PC-3 (cell line): Measurements from ENCODE around the gene LRIT1.

Experiments
- EZH2 ChIP-seq: fragments of 300-600 bp; sonication (generic); IDR thresholded peaks from one replicate; pipeline ENCODE4 v1.6.1; 2017; ENCODE audit warnings: antibody characterized with exemption, mild to moderate bottlenecking, low read length; ENCODE audit not compliant: unreplicated experiment
- EZH2phosphoT487 ChIP-seq: fragments of 300-600 bp; sonication (generic); IDR thresholded peaks from 2 replicates; pipeline ENCODE4 v1.6.1; 2018; ENCODE audit warnings: mild to moderate bottlenecking, antibody characterized with exemption, low read length, borderline replicate concordance
- TF ChIP-seq, protein P1 (sequence below): fragments of 300-600 bp; sonication (generic); conservative IDR thresholded peaks from 2 replicates; pipeline ENCODE4 v1.5.1; 2017; ENCODE audit warnings: antibody characterized with exemption, low read depth, mild to moderate bottlenecking, low read length

DNA sequence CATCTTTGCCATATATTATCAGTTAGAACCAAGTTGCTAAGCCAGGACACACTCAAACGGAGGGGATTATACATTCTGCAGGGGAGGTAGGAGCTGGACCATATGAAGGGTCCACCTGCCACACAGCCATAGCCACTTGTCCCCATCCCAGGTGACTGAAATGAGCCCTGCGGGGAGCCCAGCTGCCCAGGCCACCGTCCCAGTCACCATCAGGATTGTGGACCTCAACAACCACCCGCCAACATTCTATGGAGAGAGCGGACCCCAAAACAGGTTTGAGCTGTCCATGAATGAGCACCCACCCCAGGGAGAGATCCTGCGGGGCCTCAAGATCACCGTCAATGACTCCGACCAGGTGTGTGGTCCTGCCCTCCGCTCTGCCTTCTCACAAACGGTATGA lies 33.3 kb downstream of the LRIT1 start:
- TF ChIP-seq, protein P1, sequence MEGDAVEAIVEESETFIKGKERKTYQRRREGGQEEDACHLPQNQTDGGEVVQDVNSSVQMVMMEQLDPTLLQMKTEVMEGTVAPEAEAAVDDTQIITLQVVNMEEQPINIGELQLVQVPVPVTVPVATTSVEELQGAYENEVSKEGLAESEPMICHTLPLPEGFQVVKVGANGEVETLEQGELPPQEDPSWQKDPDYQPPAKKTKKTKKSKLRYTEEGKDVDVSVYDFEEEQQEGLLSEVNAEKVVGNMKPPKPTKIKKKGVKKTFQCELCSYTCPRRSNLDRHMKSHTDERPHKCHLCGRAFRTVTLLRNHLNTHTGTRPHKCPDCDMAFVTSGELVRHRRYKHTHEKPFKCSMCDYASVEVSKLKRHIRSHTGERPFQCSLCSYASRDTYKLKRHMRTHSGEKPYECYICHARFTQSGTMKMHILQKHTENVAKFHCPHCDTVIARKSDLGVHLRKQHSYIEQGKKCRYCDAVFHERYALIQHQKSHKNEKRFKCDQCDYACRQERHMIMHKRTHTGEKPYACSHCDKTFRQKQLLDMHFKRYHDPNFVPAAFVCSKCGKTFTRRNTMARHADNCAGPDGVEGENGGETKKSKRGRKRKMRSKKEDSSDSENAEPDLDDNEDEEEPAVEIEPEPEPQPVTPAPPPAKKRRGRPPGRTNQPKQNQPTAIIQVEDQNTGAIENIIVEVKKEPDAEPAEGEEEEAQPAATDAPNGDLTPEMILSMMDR, result no peak
- TF ChIP-seq EZH2 (no peak), EZH2phosphoT487 (no peak)
